Left lung (tissue), 10 donors: ENCODE results near the gene ABCD1. TPM values are rescaled to one million over a fixed set of nuclear protein-coding genes. Genes with fewer than 3 reads are reported as not detected.

Experiments used
- ATAC-seq: fragments of 200-7000 bp; cut with Tn5 transposase; one replicate; pipeline ENCODE4 v1.9.1; 2020; ENCODE audit warnings: moderate library complexity
- DNase-seq, 4 donors: peaks; one replicate each; pipeline ENCODE4 v3.0.0-alpha.2; 2013 to 2020
- H3K27ac ChIP-seq, 2 donors: fragments of 200-600 bp; sonication (generic) in 1 of 2; one replicate each; pipeline versions ENCODE4 v1.5.0 to v1.8.0; 2020 to 2021
- H3K27me3 ChIP-seq, 2 donors: fragments of 200-600 bp; sonication (generic) in 1 of 2; one replicate each; pipeline versions ENCODE4 v1.5.0 to v1.8.0; 2020 to 2021
- H3K36me3 ChIP-seq, 2 donors: fragments of 200-600 bp; sonication (generic) in 1 of 2; one replicate each; pipeline versions ENCODE4 v1.5.0 to v1.8.0; 2020 to 2021
- H3K4me1 ChIP-seq, 2 donors: fragments of 200-600 bp; one replicate each; pipeline ENCODE4 v1.8.0; 2021
- H3K4me3 ChIP-seq, 2 donors: fragments of 200-600 bp; sonication (generic) in 1 of 2; one replicate each; pipeline versions ENCODE4 v1.5.0 to v1.8.0; 2020 to 2021; ENCODE audit warnings: mild to moderate bottlenecking in 1 of 2
- H3K9me3 ChIP-seq, 2 donors: fragments of 200-600 bp; sonication (generic) in 1 of 2; one replicate each; pipeline versions ENCODE4 v1.5.0 to v1.8.0; 2020 to 2021
- intact Hi-C, 2 donors: fragments of 100-400 bp; cut with DNase I; formaldehyde crosslinking; loops; one replicate each; pipeline versions ENCODE4 v1.11.2 to v1.14.2; 2022
- polyA plus RNA-seq, 6 donors: library from polyadenylated mRNA; unstranded; fragments of 120-200 nt; gene quantifications; one replicate each; pipeline ENCODE4 v1.2.1, GENCODE V29; 2013; ENCODE audit not compliant: insufficient read length in 6 of 6
- total RNA-seq, 2 donors: library from RNA; stranded (reverse); fragmentation: NEBNext Ultra II Directional; extraction: Animal tissue kit (Norgen Biotek cat#: 25700); gene quantifications; one replicate each; pipeline ENCODE4 v1.2.1, GENCODE V29; 2021
- TF ChIP-seq, protein P1 (sequence below), 2 donors: fragments of 200-600 bp; sonication (generic) in 1 of 2; IDR thresholded peaks; one replicate each; pipeline versions ENCODE4 v1.5.0 to v1.8.0; 2021; ENCODE audit warnings: antibody characterized with exemption in 2 of 2
- donor health status: DM: no; HTN: yes; CAD: no.
- donor health status: DM: no; HTN: no; CAD: no.

Gene ABCD1
- total and polyA plus RNA-seq, 8 donors, result 6.5 to 18.5 (median 10.0) TPM

DNA sequence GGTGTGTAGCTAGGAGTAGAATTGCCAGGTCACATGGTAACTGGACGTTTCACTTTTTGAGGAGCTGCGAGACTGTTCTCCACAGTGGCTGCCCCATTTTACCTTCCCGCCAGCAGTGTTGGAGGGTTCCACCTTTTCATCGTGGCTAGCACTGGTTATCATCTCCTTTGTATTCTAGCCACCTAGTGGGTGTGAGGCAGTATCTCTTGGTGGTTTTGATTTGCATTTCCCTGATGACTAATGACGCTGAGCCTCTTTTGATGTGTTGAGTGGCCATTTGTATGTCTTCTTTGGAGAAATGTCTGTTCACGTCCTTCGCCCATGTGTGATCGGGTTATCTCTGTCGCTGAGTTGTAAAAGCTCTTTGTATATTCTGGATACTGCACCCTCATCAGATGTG is 10.6 kb downstream of the ABCD1 start:
- intact Hi-C loops, result no loop called here
- Histone ChIP-seq H3K4me1 (peaks cover 0 to 3% of the 10 kb centered on the region in 2 donors), H3K9me3 (no peaks in the 10 kb centered on the region), H3K27ac (no peak overlapping the region), H3K36me3 (peaks cover 0 to 33% of the 10 kb centered on the region in 2 donors), H3K4me3 (no peak overlapping the region), H3K27me3 (no peaks in the 10 kb centered on the region)
- DNase-seq (no peak), ATAC-seq (no peak)
- TF ChIP-seq, protein P1, sequence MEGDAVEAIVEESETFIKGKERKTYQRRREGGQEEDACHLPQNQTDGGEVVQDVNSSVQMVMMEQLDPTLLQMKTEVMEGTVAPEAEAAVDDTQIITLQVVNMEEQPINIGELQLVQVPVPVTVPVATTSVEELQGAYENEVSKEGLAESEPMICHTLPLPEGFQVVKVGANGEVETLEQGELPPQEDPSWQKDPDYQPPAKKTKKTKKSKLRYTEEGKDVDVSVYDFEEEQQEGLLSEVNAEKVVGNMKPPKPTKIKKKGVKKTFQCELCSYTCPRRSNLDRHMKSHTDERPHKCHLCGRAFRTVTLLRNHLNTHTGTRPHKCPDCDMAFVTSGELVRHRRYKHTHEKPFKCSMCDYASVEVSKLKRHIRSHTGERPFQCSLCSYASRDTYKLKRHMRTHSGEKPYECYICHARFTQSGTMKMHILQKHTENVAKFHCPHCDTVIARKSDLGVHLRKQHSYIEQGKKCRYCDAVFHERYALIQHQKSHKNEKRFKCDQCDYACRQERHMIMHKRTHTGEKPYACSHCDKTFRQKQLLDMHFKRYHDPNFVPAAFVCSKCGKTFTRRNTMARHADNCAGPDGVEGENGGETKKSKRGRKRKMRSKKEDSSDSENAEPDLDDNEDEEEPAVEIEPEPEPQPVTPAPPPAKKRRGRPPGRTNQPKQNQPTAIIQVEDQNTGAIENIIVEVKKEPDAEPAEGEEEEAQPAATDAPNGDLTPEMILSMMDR (IDR thresholded peaks at IDR 0.05), result no peak

DNA sequence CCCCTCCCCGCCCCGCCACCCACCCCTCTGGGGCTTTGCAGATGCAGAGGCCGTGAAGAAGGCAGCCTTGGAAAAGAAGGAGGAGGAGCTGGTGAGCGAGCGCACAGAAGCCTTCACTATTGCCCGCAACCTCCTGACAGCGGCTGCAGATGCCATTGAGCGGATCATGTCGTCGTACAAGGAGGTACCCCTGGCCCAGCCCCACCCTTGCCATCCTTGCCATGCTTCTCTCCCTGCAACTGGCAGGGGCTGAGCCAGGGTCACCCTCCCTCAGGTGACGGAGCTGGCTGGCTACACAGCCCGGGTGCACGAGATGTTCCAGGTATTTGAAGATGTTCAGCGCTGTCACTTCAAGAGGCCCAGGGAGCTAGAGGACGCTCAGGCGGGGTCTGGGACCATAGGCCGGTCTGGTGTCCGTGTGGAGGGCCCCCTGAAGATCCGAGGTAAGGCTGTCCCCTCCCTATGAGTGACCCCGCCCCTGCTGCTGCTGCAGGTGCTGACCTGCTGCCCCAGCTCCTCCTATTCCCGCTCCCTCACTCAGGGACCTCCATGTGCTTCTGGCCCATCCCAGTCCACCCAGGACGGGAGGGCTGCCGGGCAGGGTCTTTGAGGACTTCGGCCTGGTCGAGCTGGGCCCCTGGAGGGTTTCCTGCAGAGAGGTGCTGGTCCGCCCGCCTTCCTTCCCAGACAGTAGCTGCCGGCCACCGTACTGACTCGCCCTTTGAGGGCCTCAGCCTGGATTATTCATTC is 11.6 kb downstream of the ABCD1 start:
- DNase-seq (no peak), ATAC-seq (no peak)
- H3K27me3 ChIP-seq, result no peaks in the 10 kb centered on the region
- TF ChIP-seq, protein P1 (IDR thresholded peaks at IDR 0.05), result no peak
- no peak overlapping the region for H3K27ac ChIP-seq
- no peaks in the 10 kb centered on the region for H3K9me3 ChIP-seq
- peaks cover 0 to 41% of the 10 kb centered on the region in 2 donors for H3K36me3 ChIP-seq
- H3K4me3 ChIP-seq, result no peak overlapping the region
- intact Hi-C loops, result no loop called here
- H3K4me1 ChIP-seq, result peaks cover 0 to 3% of the 10 kb centered on the region in 2 donors

DNA sequence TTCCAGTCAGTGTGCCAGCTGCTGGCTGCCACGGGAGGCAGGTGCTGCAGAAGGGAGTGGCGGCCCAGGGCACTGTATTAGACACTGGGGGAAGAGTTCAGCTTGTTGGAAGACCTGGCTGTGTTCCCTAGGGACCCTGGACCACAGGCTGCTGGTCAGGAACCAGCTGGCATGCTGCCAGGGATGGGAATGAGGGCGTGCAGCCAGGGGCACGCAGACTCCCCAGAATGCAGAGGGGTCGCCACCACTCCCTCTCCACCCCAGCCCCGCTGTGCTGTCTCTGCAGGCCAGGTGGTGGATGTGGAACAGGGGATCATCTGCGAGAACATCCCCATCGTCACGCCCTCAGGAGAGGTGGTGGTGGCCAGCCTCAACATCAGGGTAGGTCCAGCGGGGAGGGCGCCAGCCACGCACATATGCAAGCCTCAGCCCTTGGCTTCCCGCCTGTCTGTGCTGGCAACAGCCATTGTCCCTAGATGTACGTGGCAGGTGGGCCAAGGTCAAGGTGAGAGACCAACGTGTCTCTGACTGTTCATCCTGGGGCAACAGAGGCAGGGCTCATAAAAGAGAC is 12.3 kb downstream of the ABCD1 start:
- no peaks in the 10 kb centered on the region for H3K27me3 ChIP-seq
- TF ChIP-seq, protein P1 (IDR thresholded peaks at IDR 0.05), result no peak
- DNase-seq, result no peak
- H3K4me1 ChIP-seq, result no peaks in the 10 kb centered on the region
- H3K36me3 ChIP-seq, result peaks cover 0 to 41% of the 10 kb centered on the region in 2 donors
- H3K9me3 ChIP-seq, result no peaks in the 10 kb centered on the region
- H3K4me3 ChIP-seq, result no peak overlapping the region
- intact Hi-C loops, result no loop called here
- no peak for ATAC-seq
- no peak overlapping the region for H3K27ac ChIP-seq

DNA sequence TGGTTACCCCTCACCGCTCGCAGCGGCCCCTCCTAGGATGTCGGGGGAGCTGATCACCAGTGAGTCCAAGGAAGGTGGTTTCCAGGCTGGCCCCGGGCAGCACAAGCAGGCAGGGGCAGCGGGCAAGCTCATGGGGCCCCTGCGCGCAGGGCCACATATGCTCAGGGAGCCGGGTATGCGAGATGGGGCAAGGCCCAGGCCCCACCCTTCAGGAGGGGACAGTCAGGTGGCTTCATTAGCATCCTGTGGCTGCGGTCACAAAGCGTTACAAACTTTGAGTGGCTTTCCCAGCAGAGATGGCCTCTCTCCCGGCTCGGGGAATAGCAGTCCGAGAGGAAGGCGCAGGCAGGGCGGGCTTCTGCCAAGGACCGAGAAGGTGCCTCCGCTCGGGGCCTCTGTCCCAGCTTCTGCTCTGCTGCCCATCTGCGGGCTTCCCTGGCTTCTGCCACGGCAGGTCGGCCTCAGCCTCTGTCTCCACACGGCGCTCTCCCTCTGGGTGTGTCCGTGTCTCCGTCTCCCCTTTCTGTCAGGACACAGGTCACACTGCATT is 13.5 kb downstream of the ABCD1 start:
- Histone ChIP-seq H3K27me3 (no peaks in the 10 kb centered on the region), H3K36me3 (peaks cover 0 to 41% of the 10 kb centered on the region in 2 donors), H3K27ac (no peak overlapping the region), H3K4me3 (no peak overlapping the region), H3K9me3 (no peaks in the 10 kb centered on the region), H3K4me1 (no peaks in the 10 kb centered on the region)
- ATAC-seq, result no peak
- TF ChIP-seq, protein P1 (IDR thresholded peaks at IDR 0.05), result no peak
- DNase-seq, result no peak
- intact Hi-C loops, result no loop called here

DNA sequence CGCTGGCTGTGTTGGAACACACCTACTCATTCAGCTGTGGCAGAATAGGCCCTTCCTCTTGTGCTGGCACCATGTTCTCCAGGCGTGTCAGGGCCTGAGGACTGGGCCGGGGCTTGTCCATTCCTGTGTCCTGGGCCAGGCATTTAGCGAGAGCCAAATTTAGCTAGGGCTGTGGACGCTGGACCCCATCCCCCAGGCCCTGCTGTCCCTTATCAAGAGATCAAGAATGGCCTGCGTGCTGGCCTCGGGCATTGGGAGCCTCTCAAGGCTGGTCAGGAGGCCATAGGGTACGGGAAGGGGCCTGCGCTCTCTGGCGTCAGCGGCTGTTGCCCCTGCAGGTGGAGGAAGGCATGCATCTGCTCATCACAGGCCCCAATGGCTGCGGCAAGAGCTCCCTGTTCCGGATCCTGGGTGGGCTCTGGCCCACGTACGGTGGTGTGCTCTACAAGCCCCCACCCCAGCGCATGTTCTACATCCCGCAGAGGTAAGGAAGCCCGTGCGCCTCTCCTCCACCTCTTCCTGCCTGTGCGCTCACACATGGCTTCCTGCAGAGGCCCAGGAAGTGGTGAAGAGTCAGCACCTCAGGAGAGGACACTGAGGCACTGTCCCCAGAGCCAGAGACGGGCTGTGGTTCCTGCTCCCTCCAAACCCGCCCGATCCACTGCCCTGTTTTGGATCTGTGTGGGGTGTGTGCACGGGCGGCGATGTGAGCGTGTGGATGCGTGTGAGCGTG is 15.3 kb downstream of the ABCD1 start:
- Histone ChIP-seq H3K4me3 (no peak overlapping the region), H3K4me1 (peaks cover 0 to 5% of the 10 kb centered on the region in 2 donors), H3K27ac (no peak overlapping the region), H3K27me3 (no peaks in the 10 kb centered on the region), H3K36me3 (peaks cover 0 to 41% of the 10 kb centered on the region in 2 donors), H3K9me3 (no peaks in the 10 kb centered on the region)
- TF ChIP-seq, protein P1 (IDR thresholded peaks at IDR 0.05), result no peak
- DNase-seq (no peak), ATAC-seq (no peak)
- intact Hi-C loops, result no loop called here
